ENCODE data around the gene SPEF1.

SPEF1 gene

DNA sequence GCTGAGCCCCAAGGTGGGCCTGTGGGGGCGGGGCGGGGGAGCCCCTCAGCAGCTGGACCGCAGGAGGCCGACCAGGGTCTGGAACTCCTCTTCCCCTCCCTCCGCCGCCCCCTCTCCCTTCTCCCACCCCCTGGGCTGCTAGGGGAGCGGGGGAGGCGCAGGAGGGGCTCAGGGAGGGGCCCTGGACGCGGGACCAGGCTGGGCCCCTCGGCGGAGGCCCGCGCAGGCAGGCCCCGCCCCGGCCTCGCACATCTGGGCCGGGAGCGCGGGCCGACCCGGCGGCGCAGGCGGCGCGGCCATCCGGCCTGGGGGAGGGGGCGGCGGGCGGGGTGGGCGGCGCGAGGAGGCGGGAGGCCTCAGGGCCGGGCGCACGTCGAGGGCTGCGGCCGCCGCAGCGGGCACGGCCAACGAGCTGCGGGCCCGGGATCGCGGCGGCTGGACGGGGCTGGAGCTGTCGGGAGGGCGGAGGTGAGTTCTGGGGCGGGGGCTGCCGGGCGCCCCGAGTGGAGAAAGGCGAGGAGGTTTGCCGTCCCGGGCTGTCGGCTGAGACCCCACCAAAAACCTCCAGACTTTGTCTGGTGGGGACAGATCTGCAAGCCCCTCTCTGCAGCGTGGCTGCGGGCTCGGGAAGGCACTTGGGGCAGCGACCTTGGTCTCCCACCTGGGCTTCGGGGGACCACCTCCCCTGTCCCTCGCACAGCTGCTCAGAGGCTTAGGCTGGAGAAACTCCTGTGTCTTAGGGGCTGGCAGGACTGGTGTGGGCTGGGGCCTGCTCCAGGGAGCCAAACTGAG is 48.7 kb downstream of the SPEF1 start, which contains the start of gene HSPA12B:
HSPA12B (plus strand) TSS at position 359 of the 792 bp plus-strand sequence. CDS start 5,990 bp downstream, outside the sequence.
- no peak for DNase-seq (ENCODE audit: low read depth in 1 of 2, low spot score in 1 of 2)

DNA sequence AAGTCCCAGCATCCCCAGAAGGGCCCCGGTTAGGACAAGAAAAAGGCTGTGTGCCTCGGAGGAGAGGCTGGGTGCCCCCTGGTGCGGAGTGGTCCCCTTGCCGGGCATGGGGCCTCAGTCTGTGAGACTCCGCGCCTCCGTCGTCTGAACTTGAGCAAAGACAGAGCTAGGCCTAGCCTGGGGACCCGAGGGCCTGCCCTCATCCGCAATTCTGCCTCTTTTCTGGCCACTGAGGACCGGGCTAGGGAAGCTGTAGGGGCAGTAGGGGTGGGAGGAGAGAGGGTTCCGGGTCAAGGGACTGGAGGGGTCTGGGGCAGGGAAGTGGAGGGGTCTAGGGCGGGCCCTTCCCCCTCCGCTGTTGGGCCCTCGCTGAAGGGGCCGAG is 49.3 kb downstream of the SPEF1 start:
- no peak for DNase-seq (ENCODE audit: low read depth in 1 of 2, low spot score in 1 of 2)

DNA sequence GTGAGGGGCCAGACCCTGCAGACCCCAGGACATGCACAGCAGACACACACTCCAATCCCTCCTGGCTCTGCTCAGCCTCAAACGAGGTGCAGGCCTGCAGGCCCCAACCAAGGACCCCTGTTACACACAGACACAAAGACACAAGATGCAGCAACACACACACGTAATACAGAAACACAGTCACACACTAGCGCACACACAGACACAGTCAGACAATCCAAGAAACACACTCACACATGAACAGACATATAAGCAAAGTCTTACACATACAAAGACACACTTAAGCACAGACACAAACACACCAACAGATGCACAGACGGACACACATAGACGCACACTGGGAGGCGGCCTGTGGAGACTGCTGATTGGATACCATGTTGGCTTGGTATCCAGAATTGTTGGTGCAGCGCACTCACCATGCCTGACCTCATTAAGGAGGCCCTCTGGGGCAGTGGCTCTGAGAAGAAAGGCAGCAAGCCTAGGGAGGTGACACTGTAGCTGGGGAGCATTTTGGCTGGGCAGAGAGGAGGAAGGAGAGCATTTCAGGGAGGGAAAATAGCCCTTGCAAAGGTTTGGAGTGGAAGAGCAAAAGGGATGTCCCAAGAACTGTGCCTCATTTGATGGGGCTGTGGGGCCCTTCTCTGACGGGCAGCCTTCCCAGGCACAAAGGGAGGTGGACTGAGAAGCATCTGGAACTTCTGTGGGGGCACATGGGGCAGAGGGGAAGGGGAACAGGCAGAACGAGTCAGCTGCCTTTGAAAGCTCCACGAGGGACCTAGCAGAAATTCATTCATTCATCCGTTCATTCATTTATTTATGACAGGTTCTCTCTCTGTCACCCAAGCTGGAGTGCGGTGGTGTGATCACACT is 50.2 kb downstream of the SPEF1 start:
- DNase-seq (ENCODE audit: low read depth in 1 of 2, low spot score in 1 of 2) = no peak

DNA sequence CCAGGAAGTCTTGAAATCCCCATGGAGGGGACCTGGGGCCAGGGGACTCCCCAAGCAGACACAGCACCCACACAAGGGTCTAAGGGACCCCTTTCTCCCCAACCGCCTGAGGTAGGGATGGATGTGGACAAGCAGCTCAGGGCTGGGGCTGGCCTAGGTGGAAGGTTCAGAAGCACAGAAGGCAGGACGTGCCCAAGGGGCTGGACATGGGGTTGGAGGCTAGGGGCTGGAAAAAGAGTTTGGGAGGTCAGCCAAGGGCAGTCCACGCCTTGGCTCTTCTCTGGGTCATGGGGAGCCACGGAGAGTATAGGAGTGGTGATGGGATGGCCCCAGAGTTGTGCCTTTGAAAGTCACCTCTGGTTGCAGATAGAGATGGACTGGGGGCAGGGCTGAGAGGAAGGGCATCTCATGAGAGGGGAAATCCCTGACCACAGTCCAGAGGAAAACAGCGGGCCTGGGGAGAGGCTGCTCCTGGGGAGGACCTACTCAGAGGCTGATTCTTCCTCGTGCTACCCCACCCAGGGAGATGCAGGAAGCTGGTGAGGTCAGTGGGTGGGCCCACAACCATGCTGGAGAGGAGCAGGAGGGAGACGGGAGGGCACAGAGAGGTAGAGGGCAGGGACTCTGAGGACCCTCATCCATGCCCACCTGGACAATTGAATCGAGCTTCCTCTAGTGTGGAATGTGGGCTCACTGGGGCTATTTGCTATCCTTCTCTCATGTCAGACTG is 51.3 kb downstream of the SPEF1 start:
- DNase-seq (ENCODE audit: low read depth in 1 of 2, low spot score in 1 of 2) = no peak

DNA sequence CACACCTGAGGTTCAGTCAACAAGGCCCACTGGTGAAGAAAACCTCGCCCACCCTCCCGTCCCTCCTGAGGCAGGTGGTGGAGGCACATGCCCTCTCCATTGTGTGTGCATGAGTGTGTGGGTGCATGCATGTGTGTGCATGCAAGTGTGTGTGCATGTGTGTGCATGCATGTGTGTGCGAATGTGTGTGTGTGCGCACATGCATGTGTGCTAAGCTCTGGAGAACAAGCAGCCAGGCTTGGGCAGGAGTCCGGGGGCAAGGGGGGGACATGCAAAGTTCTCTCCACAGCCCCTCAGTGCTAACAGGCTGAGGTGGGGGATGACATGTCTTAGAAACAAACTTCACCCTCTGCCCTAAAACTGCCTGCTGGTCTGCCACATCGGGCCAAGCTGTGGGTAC is 51.9 kb downstream of the SPEF1 start:
- no peak for DNase-seq (ENCODE audit: low read depth in 1 of 2, low spot score in 1 of 2)

DNA sequence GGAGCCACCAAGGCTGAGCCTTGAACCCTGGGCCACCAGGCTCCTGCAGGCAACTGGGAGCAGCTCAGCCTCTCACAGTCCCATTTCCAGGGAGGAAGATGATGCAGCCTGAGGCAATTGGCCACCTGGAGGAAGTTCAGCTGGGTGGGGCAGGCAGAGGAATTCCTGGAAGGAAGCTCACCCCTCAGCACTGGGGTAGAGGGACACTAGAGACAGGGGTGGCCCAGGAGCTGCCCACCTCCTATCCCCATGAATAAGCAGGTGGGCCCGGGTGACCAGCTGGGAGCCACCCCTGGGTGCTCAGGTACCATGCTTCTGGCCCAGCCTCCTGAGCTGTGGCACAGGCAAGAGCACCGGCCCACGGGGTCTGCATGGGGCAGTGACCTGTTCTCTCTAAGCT is 52.4 kb downstream of the SPEF1 start:
- no peak for DNase-seq (ENCODE audit: low read depth in 1 of 2, low spot score in 1 of 2)

DNA sequence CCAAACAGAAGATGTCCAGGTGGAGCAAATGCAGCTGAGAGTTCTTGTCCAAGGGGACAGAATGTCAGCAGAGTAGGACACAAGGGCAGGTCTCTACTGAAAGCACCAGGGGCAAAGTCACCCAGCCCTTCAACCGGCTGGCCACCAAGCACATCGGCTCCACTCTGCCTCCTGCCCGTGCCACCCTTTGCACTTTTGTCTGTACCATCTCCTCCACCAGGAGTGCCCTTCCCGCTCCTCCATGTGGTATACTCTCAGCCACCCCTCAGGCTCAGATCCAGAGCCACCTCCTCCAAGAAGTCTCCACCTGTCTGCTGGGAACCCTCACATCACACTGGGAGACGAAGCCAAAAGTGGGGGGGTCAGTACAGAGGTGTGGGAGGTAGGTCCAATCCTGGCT is 52.9 kb downstream of the SPEF1 start:
- no peak for DNase-seq (ENCODE audit: low read depth in 1 of 2, low spot score in 1 of 2)

Measured in activated T-helper 1 cell treated with anti-CD3 and anti-CD28 coated beads, Interleukin-2, amount 50 U/mL, for 16 hours (primary cell).